ENCODE data around the gene TOX3. TPM values are rescaled to one million over a fixed set of nuclear protein-coding genes. Genes with fewer than 3 reads are reported as not detected.

Gene TOX3
- total and polyA plus RNA-seq, 4 donors = 1.3 to 3.5 (median 2.4) TPM

GRCh38 chr16:52460639-52461178 is 86.2 kb downstream of the TOX3 start:
- no peaks in the 10 kb centered on the region for H3K9me3 ChIP-seq (ENCODE audit: control insufficient read depth in 4 of 4, low read length in 3 of 4)
- H3K4me3 ChIP-seq (ENCODE audit: low read depth in 1 of 3, low read length in 3 of 3) = no peak overlapping the region
- 40% methylated on average over 1 of the region's 1 CpG for WGBS
- H3K36me3 ChIP-seq (ENCODE audit: control insufficient read depth in 4 of 4, insufficient read depth in 3 of 4, low read depth in 1 of 4, low read length in 3 of 4) = peaks cover 0 to 5% (median 1%) of the 10 kb centered on the region in 4 donors
- TF ChIP-seq SP1 (IDR thresholded peaks at IDR 0.05) (no peak), RAD21 (IDR thresholded peaks at IDR 0.05) (no peak), JUND (IDR thresholded peaks at IDR 0.05) (no peak), FOXA2 (IDR thresholded peaks at IDR 0.05) (no peak), FOXA1 (IDR thresholded peaks at IDR 0.05) (no peak), ZBTB33 (IDR thresholded peaks at IDR 0.05) (no peak), MAX (IDR thresholded peaks at IDR 0.05) (no peak), YY1 (IDR thresholded peaks at IDR 0.05) (no peak), RXRA (IDR thresholded peaks at IDR 0.05) (no peak)
- no peak overlapping the region for H3K27ac ChIP-seq (ENCODE audit: low read depth in 1 of 2, low read length in 2 of 2)
- H3K9ac ChIP-seq (ENCODE audit: low read depth in 1 of 2, low read length in 2 of 2) = no peak overlapping the region
- H3K27me3 ChIP-seq (ENCODE audit: control insufficient read depth in 4 of 4, insufficient read depth in 4 of 4, low read length in 3 of 4) = no peaks in the 10 kb centered on the region
- peaks cover 0 to 3% (median 0%) of the 10 kb centered on the region in 4 donors for H3K4me1 ChIP-seq (ENCODE audit: control insufficient read depth in 4 of 4, insufficient read depth in 4 of 4, low read length in 3 of 4)
- DNase-seq (ENCODE audit: low spot score) = no peak

GRCh38 chr16:52456368-52456767 is 90.6 kb downstream of the TOX3 start:
- no peak overlapping the region for H3K27ac ChIP-seq (ENCODE audit: low read depth in 1 of 2, low read length in 2 of 2)
- no peaks in the 10 kb centered on the region for H3K4me1 ChIP-seq (ENCODE audit: control insufficient read depth in 4 of 4, insufficient read depth in 4 of 4, low read length in 3 of 4)
- no peak for DNase-seq (ENCODE audit: low spot score)
- TF ChIP-seq HNF4G (IDR thresholded peaks at IDR 0.05) (no peak), NR2F2 (IDR thresholded peaks at IDR 0.05) (no peak), RXRA (IDR thresholded peaks at IDR 0.05) (no peak), GABPA (IDR thresholded peaks at IDR 0.05 in 1 of 2, conservative IDR thresholded peaks at IDR 0.05 in 1 of 2) (no peak), FOXA1 (IDR thresholded peaks at IDR 0.05) (no peak), RAD21 (IDR thresholded peaks at IDR 0.05) (no peak), YY1 (IDR thresholded peaks at IDR 0.05) (no peak), CTCF (IDR thresholded peaks at IDR 0.05; ENCODE audit: low read depth, low read length, missing input control) (no peak), SP1 (IDR thresholded peaks at IDR 0.05) (no peak), TAF1 (conservative IDR thresholded peaks at IDR 0.05) (no peak), MAX (IDR thresholded peaks at IDR 0.05) (no peak), EGR1 (IDR thresholded peaks at IDR 0.05; ENCODE audit: low read depth in 2 of 2) (no peak), ATF3 (IDR thresholded peaks at IDR 0.05) (no peak), HNF4A (conservative IDR thresholded peaks at IDR 0.05) (no peak), REST (IDR thresholded peaks at IDR 0.05) (no peak)
- no peaks in the 10 kb centered on the region for H3K9me3 ChIP-seq (ENCODE audit: control insufficient read depth in 4 of 4, low read length in 3 of 4)
- no peak overlapping the region for H3K9ac ChIP-seq (ENCODE audit: low read depth in 1 of 2, low read length in 2 of 2)
- peaks cover 0 to 2% (median 0%) of the 10 kb centered on the region in 4 donors for H3K36me3 ChIP-seq (ENCODE audit: control insufficient read depth in 4 of 4, insufficient read depth in 3 of 4, low read depth in 1 of 4, low read length in 3 of 4)
- H3K4me3 ChIP-seq (ENCODE audit: low read depth in 1 of 3, low read length in 3 of 3) = no peak overlapping the region
- WGBS = 89% methylated on average over 3 of the region's 3 CpGs
- no peaks in the 10 kb centered on the region for H3K27me3 ChIP-seq (ENCODE audit: control insufficient read depth in 4 of 4, insufficient read depth in 4 of 4, low read length in 3 of 4)

All from liver (tissue), 9 donors.